Measurements from ENCODE around the gene RUNDC1.
"Not testable (repeated sequence)": the region's sequence is repeated elsewhere in the genome, so short reads cannot be mapped to it uniquely, and the experiment has no call there.

The RUNDC1 gene

GRCh38 chr17:42980274-42980765 lies at the start of gene RUNDC1:
Gene RUNDC1, plus strand, starts transcription at chr17:42980565. Its CDS starts 12 bp downstream, at chr17:42980577.
- H3K4me3 ChIP-seq (ENCODE audit: low read depth, low read length) = peak within 1 kb of the TSS; percentile 78

GRCh38 chr17:42937712-42938596 lies 42.4 kb upstream of the RUNDC1 start:
- no peak overlapping the region for H3K4me3 ChIP-seq (ENCODE audit: low read depth, low read length)

GRCh38 chr17:42944211-42944610 lies 36.2 kb upstream of the RUNDC1 start:
- H3K4me3 ChIP-seq (ENCODE audit: low read depth, low read length) = no peak overlapping the region

- no peak overlapping the region for H3K4me3 ChIP-seq (ENCODE audit: low read depth, low read length)
Measured at GRCh38 chr17:42946812-42947211, 33.6 kb upstream of the RUNDC1 start.

- H3K4me3 ChIP-seq (ENCODE audit: low read depth, low read length) = no peak overlapping the region
Measured at GRCh38 chr17:42950044-42950783, 30.2 kb upstream of the RUNDC1 start.

GRCh38 chr17:42953669-42954068 lies 26.7 kb upstream of the RUNDC1 start:
- H3K4me3 ChIP-seq (ENCODE audit: low read depth, low read length) = no peak overlapping the region

GRCh38 chr17:42964161-42964932 lies 16.0 kb upstream of the RUNDC1 start, which contains the start of gene AARSD1:
Gene AARSD1, minus strand, starts transcription at chr17:42964454. Its CDS starts 14 bp downstream, at chr17:42964440.
- peak within 1 kb of the TSS; percentile 84 for H3K4me3 ChIP-seq (ENCODE audit: low read depth, low read length)

GRCh38 chr17:42967925-42968324 lies 12.4 kb upstream of the RUNDC1 start:
- no peak overlapping the region for H3K4me3 ChIP-seq (ENCODE audit: low read depth, low read length)

GRCh38 chr17:42969001-42969581 lies 11.3 kb upstream of the RUNDC1 start:
- no peak overlapping the region for H3K4me3 ChIP-seq (ENCODE audit: low read depth, low read length)

- H3K4me3 ChIP-seq (ENCODE audit: low read depth, low read length) = no peak overlapping the region
Measured at GRCh38 chr17:42971589-42971988, 8.8 kb upstream of the RUNDC1 start.

GRCh38 chr17:42973323-42973722 lies 7.0 kb upstream of the RUNDC1 start:
- H3K4me3 ChIP-seq (ENCODE audit: low read depth, low read length) = not testable (repeated sequence)

GRCh38 chr17:42975265-42975664 lies 5.1 kb upstream of the RUNDC1 start:
- H3K4me3 ChIP-seq (ENCODE audit: low read depth, low read length) = no peak overlapping the region

GRCh38 chr17:42975701-42976100 lies 4.7 kb upstream of the RUNDC1 start:
- not testable (repeated sequence) for H3K4me3 ChIP-seq (ENCODE audit: low read depth, low read length)

GRCh38 chr17:42979511-42980273 lies 673 bp upstream of the RUNDC1 start, which contains the start of gene PTGES3L:
Gene PTGES3L, minus strand, starts transcription at chr17:42980080. Its CDS starts 27 bp downstream, at chr17:42980053.
- peak within 1 kb of the TSS; percentile 78 for H3K4me3 ChIP-seq (ENCODE audit: low read depth, low read length)

- H3K4me3 ChIP-seq (ENCODE audit: low read depth, low read length) = peak overlapping the region; percentile 78
Measured at GRCh38 chr17:42980766-42981397, 517 bp downstream of the RUNDC1 start.

GRCh38 chr17:42982266-42982665 lies 1.9 kb downstream of the RUNDC1 start:
- H3K4me3 ChIP-seq (ENCODE audit: low read depth, low read length) = no peak overlapping the region

GRCh38 chr17:42985225-42985624 lies 4.9 kb downstream of the RUNDC1 start:
- H3K4me3 ChIP-seq (ENCODE audit: low read depth, low read length) = no peak overlapping the region

- H3K4me3 ChIP-seq (ENCODE audit: low read depth, low read length) = no peak overlapping the region
Measured at GRCh38 chr17:42989141-42989540, 8.8 kb downstream of the RUNDC1 start.

Data from iPS-11a (cell line).